Vagina (tissue), 2 donors: ENCODE data around the gene SPACA7. TPM values are rescaled to one million over a fixed set of nuclear protein-coding genes. Genes with fewer than 3 reads are reported as not detected.

Experiments
- DNase-seq, 2 donors: peaks; one replicate each; pipeline ENCODE4 v3.0.0-alpha.2; 2017; ENCODE audit errors: extremely low spot score in 2 of 2
- H3K27ac ChIP-seq: fragments of 200-600 bp; sonication (generic); one replicate; pipeline ENCODE4 v1.5.1; 2019
- H3K27me3 ChIP-seq: fragments of 200-600 bp; sonication (generic); one replicate; pipeline ENCODE4 v1.5.1; 2019
- H3K36me3 ChIP-seq, 2 donors: fragments of 200-600 bp; sonication (generic); one replicate each; pipeline ENCODE4 v1.5.1; 2017 to 2019
- H3K4me1 ChIP-seq: fragments of 200-600 bp; sonication (generic); one replicate; pipeline ENCODE4 v1.5.1; 2019
- H3K4me3 ChIP-seq, 2 donors: fragments of 200-600 bp; sonication (generic); 1 replicate in 1 of 2; 2 replicates in 1 of 2; pipeline ENCODE4 v1.5.1; 2016 to 2019
- H3K9me3 ChIP-seq: fragments of 200-600 bp; sonication (generic); one replicate; pipeline ENCODE4 v1.5.1; 2019
- POLR2A ChIP-seq, 2 donors: fragments of 450-650 bp; IDR thresholded peaks; one replicate each; pipeline ENCODE4 v1.6.1; 2017; ENCODE audit warnings: antibody characterized with exemption in 2 of 2, mild to moderate bottlenecking in 2 of 2, moderate library complexity in 2 of 2
- POLR2AphosphoS5 ChIP-seq, 2 donors: sonication (generic); formaldehyde crosslinking; IDR thresholded peaks; one replicate each; pipeline ENCODE4 v1.9.0; 2017; ENCODE audit warnings: antibody characterized with exemption in 2 of 2, mild to moderate bottlenecking in 2 of 2, low read depth in 1 of 2; ENCODE audit not compliant: insufficient read depth in 1 of 2
- intact Hi-C: fragments of 100-400 bp; cut with DNase I; formaldehyde crosslinking; loops from one replicate; pipeline ENCODE4 v1.15.1; 2023
- total RNA-seq: library from RNA; depleted of rRNA; stranded (reverse); fragments of >200 nt; gene quantifications from one replicate; pipeline ENCODE4 v1.2.3, GENCODE V29; 2016
- TF ChIP-seq, protein P1 (sequence below), 3 experiments: fragments of 450-650 bp in 2 of 3; fragments of 200-600 bp in 1 of 3; sonication (generic) in 1 of 3; IDR thresholded peaks; one replicate each; pipeline ENCODE4 v1.5.1; 2017 to 2019; ENCODE audit warnings: antibody characterized with exemption in 3 of 3, mild to moderate bottlenecking in 2 of 3, moderate library complexity in 2 of 3

Gene SPACA7
- total RNA-seq, 1 donor from 2014 or later, result not detected

DNA sequence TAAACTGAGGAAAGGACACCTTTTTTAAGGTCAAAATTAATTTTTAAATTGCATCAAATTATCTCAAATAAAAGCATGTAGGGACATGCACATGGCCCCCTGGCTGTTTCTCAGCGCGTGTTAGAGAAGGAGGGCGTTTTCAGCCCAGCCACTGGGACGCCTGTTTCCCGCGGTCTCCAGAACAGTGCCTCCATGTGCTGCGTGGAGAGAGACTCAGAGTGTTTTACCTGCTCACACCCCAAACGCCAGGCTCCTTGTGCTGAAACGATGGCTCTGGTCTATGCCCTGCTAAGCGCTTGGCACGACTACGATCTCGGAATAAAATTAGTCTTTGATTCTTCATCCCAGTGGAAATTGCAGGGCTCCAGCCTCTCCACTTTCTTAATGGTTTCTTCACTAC lies 20.0 kb upstream of the SPACA7 start:
- H3K4me3 ChIP-seq, result no peak overlapping the region
- no peaks in the 10 kb centered on the region for H3K4me1 ChIP-seq
- no peak for TF ChIP-seq POLR2AphosphoS5 (IDR thresholded peaks at IDR 0.05; ENCODE audit: insufficient read depth in 1 of 2, low read depth in 1 of 2)
- no peak for TF ChIP-seq POLR2A (IDR thresholded peaks at IDR 0.05)
- TF ChIP-seq, protein P1, sequence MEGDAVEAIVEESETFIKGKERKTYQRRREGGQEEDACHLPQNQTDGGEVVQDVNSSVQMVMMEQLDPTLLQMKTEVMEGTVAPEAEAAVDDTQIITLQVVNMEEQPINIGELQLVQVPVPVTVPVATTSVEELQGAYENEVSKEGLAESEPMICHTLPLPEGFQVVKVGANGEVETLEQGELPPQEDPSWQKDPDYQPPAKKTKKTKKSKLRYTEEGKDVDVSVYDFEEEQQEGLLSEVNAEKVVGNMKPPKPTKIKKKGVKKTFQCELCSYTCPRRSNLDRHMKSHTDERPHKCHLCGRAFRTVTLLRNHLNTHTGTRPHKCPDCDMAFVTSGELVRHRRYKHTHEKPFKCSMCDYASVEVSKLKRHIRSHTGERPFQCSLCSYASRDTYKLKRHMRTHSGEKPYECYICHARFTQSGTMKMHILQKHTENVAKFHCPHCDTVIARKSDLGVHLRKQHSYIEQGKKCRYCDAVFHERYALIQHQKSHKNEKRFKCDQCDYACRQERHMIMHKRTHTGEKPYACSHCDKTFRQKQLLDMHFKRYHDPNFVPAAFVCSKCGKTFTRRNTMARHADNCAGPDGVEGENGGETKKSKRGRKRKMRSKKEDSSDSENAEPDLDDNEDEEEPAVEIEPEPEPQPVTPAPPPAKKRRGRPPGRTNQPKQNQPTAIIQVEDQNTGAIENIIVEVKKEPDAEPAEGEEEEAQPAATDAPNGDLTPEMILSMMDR (IDR thresholded peaks at IDR 0.05), result no peak
- intact Hi-C loops, result no loop called here
- no peaks in the 10 kb centered on the region for H3K27me3 ChIP-seq
- no peak for DNase-seq
- no peak overlapping the region for H3K27ac ChIP-seq
- no peaks in the 10 kb centered on the region for H3K36me3 ChIP-seq
- H3K9me3 ChIP-seq, result no peaks in the 10 kb centered on the region

DNA sequence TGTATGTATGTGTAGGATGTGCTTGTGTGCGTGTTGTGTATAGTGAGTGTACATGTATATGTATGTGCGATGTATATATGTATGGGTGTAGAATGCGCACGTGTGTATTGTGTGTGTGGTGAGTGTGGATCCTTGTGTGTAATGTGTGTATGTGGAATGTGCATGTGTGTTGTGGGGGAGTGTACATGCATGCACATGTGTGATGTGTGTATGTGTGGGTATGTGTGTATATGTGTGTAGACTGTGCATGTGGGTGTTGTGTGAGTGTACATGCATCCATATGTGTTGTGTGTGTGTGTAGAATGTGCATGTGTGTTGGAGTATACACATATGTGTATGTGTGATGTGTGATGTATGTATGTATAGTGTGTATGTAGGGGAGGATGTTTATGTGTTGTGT lies 18.0 kb upstream of the SPACA7 start:
- TF ChIP-seq POLR2AphosphoS5 (IDR thresholded peaks at IDR 0.05; ENCODE audit: insufficient read depth in 1 of 2, low read depth in 1 of 2) (no peak), POLR2A (IDR thresholded peaks at IDR 0.05) (no peak)
- TF ChIP-seq, protein P1 (IDR thresholded peaks at IDR 0.05), result no peak
- Histone ChIP-seq H3K27me3 (no peaks in the 10 kb centered on the region), H3K27ac (no peak overlapping the region), H3K4me3 (no peak overlapping the region), H3K36me3 (no peaks in the 10 kb centered on the region), H3K4me1 (no peaks in the 10 kb centered on the region), H3K9me3 (no peaks in the 10 kb centered on the region)
- DNase-seq, result no peak
- intact Hi-C loops, result no loop called here

DNA sequence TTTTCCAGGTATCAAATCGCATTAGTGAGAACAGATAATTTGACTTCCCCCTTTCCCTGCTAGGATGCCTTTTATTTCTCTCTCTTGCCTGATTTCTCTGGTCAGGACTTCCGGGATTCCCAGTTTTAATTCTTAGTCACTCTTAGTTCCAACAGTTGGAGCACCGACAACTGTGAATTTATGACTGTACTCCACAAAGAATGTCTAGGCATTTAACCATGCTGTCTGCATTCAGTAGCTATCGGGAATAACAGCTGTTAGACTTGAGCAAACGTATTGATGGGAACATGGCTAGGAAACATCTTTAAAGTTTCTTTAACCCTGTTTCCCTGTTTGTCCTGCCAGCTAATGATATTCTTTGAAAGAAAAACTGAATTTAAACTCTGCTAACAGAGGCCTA lies 14.1 kb upstream of the SPACA7 start:
- Histone ChIP-seq H3K27me3 (no peaks in the 10 kb centered on the region), H3K4me1 (no peaks in the 10 kb centered on the region), H3K27ac (no peak overlapping the region), H3K36me3 (no peaks in the 10 kb centered on the region), H3K9me3 (no peaks in the 10 kb centered on the region), H3K4me3 (no peak overlapping the region)
- TF ChIP-seq POLR2AphosphoS5 (IDR thresholded peaks at IDR 0.05; ENCODE audit: insufficient read depth in 1 of 2, low read depth in 1 of 2) (no peak), POLR2A (IDR thresholded peaks at IDR 0.05) (no peak)
- TF ChIP-seq, protein P1 (IDR thresholded peaks at IDR 0.05), result no peak
- intact Hi-C loops, result no loop called here
- no peak for DNase-seq

DNA sequence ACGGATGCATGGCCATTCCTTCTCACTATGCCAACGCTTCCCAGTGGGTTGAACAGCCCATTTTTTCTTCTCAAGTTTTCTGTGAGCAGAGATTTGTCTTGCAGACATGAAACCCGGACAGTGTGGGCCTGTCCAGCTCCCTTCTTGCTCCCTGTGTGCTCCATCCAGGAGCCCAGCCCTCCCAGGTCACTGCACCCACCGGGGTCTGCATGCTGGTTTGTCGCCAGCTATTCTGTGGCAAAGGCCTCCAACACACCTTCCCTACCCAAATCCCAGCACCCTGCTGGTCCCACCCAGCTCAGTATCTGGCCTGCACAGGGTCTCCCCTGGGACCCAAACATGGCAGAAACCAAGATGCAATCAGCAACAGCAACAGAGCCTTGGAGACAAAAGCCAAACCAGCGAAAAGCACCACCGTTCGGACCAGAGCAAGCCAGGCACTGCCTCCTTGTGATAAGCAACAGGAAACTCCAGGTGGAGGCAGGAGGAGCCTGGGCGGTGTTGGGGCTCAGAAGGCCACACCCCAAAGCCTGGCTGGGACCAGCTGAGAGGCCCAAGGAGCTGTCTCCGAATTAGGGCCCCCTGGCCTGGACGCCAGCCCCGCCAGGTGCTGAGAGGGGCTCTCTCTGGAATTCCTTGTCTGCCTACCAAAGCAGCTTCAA lies 12.2 kb upstream of the SPACA7 start:
- no peaks in the 10 kb centered on the region for H3K9me3 ChIP-seq
- no peak for DNase-seq
- no peaks in the 10 kb centered on the region for H3K27me3 ChIP-seq
- intact Hi-C loops, result no loop called here
- TF ChIP-seq, protein P1 (IDR thresholded peaks at IDR 0.05), result no peak
- TF ChIP-seq POLR2AphosphoS5 (IDR thresholded peaks at IDR 0.05; ENCODE audit: insufficient read depth in 1 of 2, low read depth in 1 of 2) (no peak), POLR2A (IDR thresholded peaks at IDR 0.05) (no peak)
- no peaks in the 10 kb centered on the region for H3K4me1 ChIP-seq
- no peak overlapping the region for H3K27ac ChIP-seq
- no peak overlapping the region for H3K4me3 ChIP-seq
- no peaks in the 10 kb centered on the region for H3K36me3 ChIP-seq

DNA sequence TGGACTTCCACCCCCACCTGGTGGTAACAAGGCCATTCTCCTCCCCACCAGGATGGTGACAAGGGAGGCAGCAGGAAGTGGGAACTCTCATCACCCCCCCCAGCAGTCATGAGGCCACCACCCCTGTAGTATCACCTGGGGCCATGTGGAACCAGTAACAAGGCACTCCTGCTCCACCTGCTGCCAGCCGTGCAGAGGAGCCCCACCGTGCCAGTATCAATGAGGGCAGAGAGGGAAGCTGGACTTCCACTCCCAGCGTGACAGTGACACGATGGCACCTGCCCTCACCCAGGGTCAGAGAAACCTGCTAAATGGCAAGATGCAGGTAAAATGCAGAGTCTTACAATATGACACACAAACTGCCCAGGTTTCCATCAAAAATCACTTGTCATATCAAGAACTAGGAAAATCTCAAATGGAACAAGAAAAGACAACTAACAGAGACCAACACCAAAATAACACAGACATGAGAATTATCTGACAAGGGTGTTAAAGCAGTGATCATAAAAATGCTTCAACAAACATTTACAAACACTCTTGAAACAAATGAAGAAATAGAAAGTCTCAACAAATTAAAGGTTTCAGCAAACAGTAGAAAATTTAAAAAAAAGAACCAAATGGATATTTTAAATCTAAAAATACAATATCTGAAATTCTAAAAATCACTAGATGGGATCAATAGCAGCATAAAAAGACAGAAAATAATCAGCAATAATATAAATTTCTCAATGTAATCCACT lies 9.1 kb upstream of the SPACA7 start:
- no peak for DNase-seq
- no peaks in the 10 kb centered on the region for H3K36me3 ChIP-seq
- TF ChIP-seq POLR2A (IDR thresholded peaks at IDR 0.05), result no peak
- TF ChIP-seq, protein P1 (IDR thresholded peaks at IDR 0.05), result no peak
- TF ChIP-seq POLR2AphosphoS5 (IDR thresholded peaks at IDR 0.05; ENCODE audit: insufficient read depth in 1 of 2, low read depth in 1 of 2), result no peak
- no peak overlapping the region for H3K27ac ChIP-seq
- no peaks in the 10 kb centered on the region for H3K4me1 ChIP-seq
- intact Hi-C loops, result no loop called here
- no peaks in the 10 kb centered on the region for H3K9me3 ChIP-seq
- no peaks in the 10 kb centered on the region for H3K27me3 ChIP-seq
- H3K4me3 ChIP-seq, result no peak overlapping the region
